Ovary (tissue), 3 donors: ENCODE data around the gene SH2D4B.

Source experiments
- CTCF ChIP-seq, 3 donors: fragments of 450-650 bp in 2 of 3; fragments of 200-600 bp in 1 of 3; IDR thresholded peaks; one replicate each; pipeline versions ENCODE4 v1.5.1 to v1.8.0; 2016 to 2022; ENCODE audit warnings: antibody characterized with exemption in 3 of 3, mild to moderate bottlenecking in 1 of 3
- POLR2A ChIP-seq: fragments of 450-650 bp; IDR thresholded peaks from one replicate; pipeline ENCODE4 v1.6.1; 2017; ENCODE audit warnings: antibody characterized with exemption, mild to moderate bottlenecking, moderate library complexity
- donor health status: DM: no; HTN: no; CAD: no.

- TF ChIP-seq CTCF (IDR thresholded peaks at IDR 0.05) (peak; percentile 65 to 73 (median 71)), POLR2A (no peak)
Observed at GRCh38 chr10:80662429-80663261, 124.9 kb downstream of the SH2D4B start.
